ENCODE data around the gene FPR2. TPM values are rescaled to one million over a fixed set of nuclear protein-coding genes. Genes with fewer than 3 reads are reported as not detected.
"Not testable (repeated sequence)": the region's sequence is repeated elsewhere in the genome, so short reads cannot be mapped to it uniquely, and the experiment has no call there.

The FPR2 gene
- total RNA-seq, 4 donors from 2014 or later: 0.26 to 1.00 TPM; not detected in 2

GRCh38 chr19:51737924-51738323 lies 23.1 kb upstream of the FPR2 start:
- H3K4me3 ChIP-seq: no peak overlapping the region
- no peaks in the 10 kb centered on the region for H3K27me3 ChIP-seq
- ATAC-seq: no peak
- no peaks in the 10 kb centered on the region for H3K9me3 ChIP-seq
- H3K27ac ChIP-seq: no peak overlapping the region
- intact Hi-C loops (cut with DNase I; ENCODE audit: low total_unique reads) (no loop called here), in situ Hi-C loops (cut with MboI; ENCODE audit: low sequenced_read_pairs in 4 of 4) (no loop called here)
- DNase-seq: no peak
- TF ChIP-seq POLR2A (IDR thresholded peaks at IDR 0.05) (no peak), CTCF (IDR thresholded peaks at IDR 0.05 in 4 of 5, conservative IDR thresholded peaks at IDR 0.05 in 1 of 5) (no peak)
- no peaks in the 10 kb centered on the region for H3K4me1 ChIP-seq
- no peaks in the 10 kb centered on the region for H3K36me3 ChIP-seq

GRCh38 chr19:51738523-51738922 lies 22.5 kb upstream of the FPR2 start:
- in situ Hi-C loops (cut with MboI; ENCODE audit: low sequenced_read_pairs in 4 of 4); H3K4me3 ChIP-seq; ATAC-seq; DNase-seq; H3K27me3 ChIP-seq; H3K27ac ChIP-seq; H3K36me3 ChIP-seq; intact Hi-C loops (cut with DNase I; ENCODE audit: low total_unique reads); H3K9me3 ChIP-seq; H3K4me1 ChIP-seq: not testable (repeated sequence)

- ATAC-seq: no peak
- H3K36me3 ChIP-seq: no peaks in the 10 kb centered on the region
- in situ Hi-C loops (cut with MboI; ENCODE audit: low sequenced_read_pairs in 4 of 4): no loop called here
- intact Hi-C loops (cut with DNase I; ENCODE audit: low total_unique reads): no loop called here
- no peaks in the 10 kb centered on the region for H3K4me1 ChIP-seq
- DNase-seq: no peak
- no peaks in the 10 kb centered on the region for H3K27me3 ChIP-seq
- no peaks in the 10 kb centered on the region for H3K9me3 ChIP-seq
- TF ChIP-seq CTCF (IDR thresholded peaks at IDR 0.05 in 4 of 5, conservative IDR thresholded peaks at IDR 0.05 in 1 of 5): no peak
- TF ChIP-seq POLR2A (IDR thresholded peaks at IDR 0.05): no peak
- H3K27ac ChIP-seq: no peak overlapping the region
- H3K4me3 ChIP-seq: no peak overlapping the region
These were observed 21.3 kb upstream of the FPR2 start for GRCh38 chr19:51739466-51740213.

- in situ Hi-C loops (cut with MboI; ENCODE audit: low sequenced_read_pairs in 4 of 4) (no loop called here), intact Hi-C loops (cut with DNase I; ENCODE audit: low total_unique reads) (no loop called here)
- Histone ChIP-seq H3K4me1 (no peaks in the 10 kb centered on the region), H3K27me3 (no peaks in the 10 kb centered on the region), H3K9me3 (no peaks in the 10 kb centered on the region), H3K36me3 (no peaks in the 10 kb centered on the region), H3K27ac (no peak overlapping the region), H3K4me3 (no peak overlapping the region)
- ATAC-seq: no peak
- no peak for DNase-seq
- no peak for TF ChIP-seq CTCF (IDR thresholded peaks at IDR 0.05 in 4 of 5, conservative IDR thresholded peaks at IDR 0.05 in 1 of 5)
- no peak for TF ChIP-seq POLR2A (IDR thresholded peaks at IDR 0.05)
These were observed 20.6 kb upstream of the FPR2 start for GRCh38 chr19:51740356-51740755.

- no peaks in the 10 kb centered on the region for H3K27me3 ChIP-seq
These were observed 18.2 kb upstream of the FPR2 start for GRCh38 chr19:51742789-51743188.

More at GRCh38 chr19:51742789-51743188, 18.2 kb upstream of the FPR2 start:
- TF ChIP-seq CTCF (IDR thresholded peaks at IDR 0.05 in 4 of 5, conservative IDR thresholded peaks at IDR 0.05 in 1 of 5): no peak
- TF ChIP-seq POLR2A (IDR thresholded peaks at IDR 0.05): no peak
- intact Hi-C loops (cut with DNase I; ENCODE audit: low total_unique reads) (no loop called here), in situ Hi-C loops (cut with MboI; ENCODE audit: low sequenced_read_pairs in 4 of 4) (no loop called here)
- no peak overlapping the region for H3K4me3 ChIP-seq
- H3K27ac ChIP-seq: no peak overlapping the region
- no peaks in the 10 kb centered on the region for H3K36me3 ChIP-seq
- ATAC-seq: no peak
- H3K9me3 ChIP-seq: no peaks in the 10 kb centered on the region
- H3K4me1 ChIP-seq: no peaks in the 10 kb centered on the region
- no peak for DNase-seq
